ENCODE data around the gene RALY. TPM values are rescaled to one million over a fixed set of nuclear protein-coding genes. Genes with fewer than 3 reads are reported as not detected.

RALY gene
- total and polyA plus RNA-seq, 10 of the 15 experiments (the other 5 are each of a cell fraction or from before 2014, with no cell fraction given), result 1.2 to 246 (median 137) TPM

- SMC1A ChIA-PET (ENCODE audit: uncharacterized antibody, unreplicated experiment), result interaction anchor here (2.0 kb wide), 1 partner anchor 8 kb away, joined by 7 read pairs; no protein-coding TSS in a partner anchor
- peak overlapping the region; percentile 49 for H3K27ac ChIP-seq (ENCODE audit: control insufficient read depth, insufficient read depth)
- peaks cover 50% of the 10 kb centered on the region for H3K79me2 ChIP-seq (ENCODE audit: control insufficient read depth, insufficient read depth, low read length)
- POLR2A ChIA-PET, result interaction anchor here (0.6 kb wide), 1 partner anchor 123 kb away, joined by 7 read pairs; no protein-coding TSS in a partner anchor
- RAD21 ChIA-PET (ENCODE audit: unreplicated experiment), result no interaction called here
- no peak overlapping the region for H2AFZ ChIP-seq (ENCODE audit: control insufficient read depth, low read depth, low read length)
- BruUV-seq (replicated peaks), result no TSS peak
- no peaks in the 10 kb centered on the region for H3K9me3 ChIP-seq (replicated peaks; ENCODE audit: control insufficient read depth, insufficient read depth, low read length)
- TF ChIP-seq ESRRA (IDR thresholded peaks at IDR 0.05; ENCODE audit: low read length) (no peak), TBL1XR1 (IDR thresholded peaks at IDR 0.05; ENCODE audit: low read depth, low read length) (no peak), HCFC1 (IDR thresholded peaks at IDR 0.05; ENCODE audit: low read length) (no peak), E4F1 (IDR thresholded peaks at IDR 0.05; ENCODE audit: borderline replicate concordance, partially characterized antibody) (no peak), SREBF2 (IDR thresholded peaks at IDR 0.05; ENCODE audit: low read length) (no peak), NFYA (IDR thresholded peaks at IDR 0.05; ENCODE audit: borderline replicate concordance, low read depth, low read length) (no peak), HDAC2 (IDR thresholded peaks at IDR 0.05) (no peak)
- TF ChIP-seq, protein P1, sequence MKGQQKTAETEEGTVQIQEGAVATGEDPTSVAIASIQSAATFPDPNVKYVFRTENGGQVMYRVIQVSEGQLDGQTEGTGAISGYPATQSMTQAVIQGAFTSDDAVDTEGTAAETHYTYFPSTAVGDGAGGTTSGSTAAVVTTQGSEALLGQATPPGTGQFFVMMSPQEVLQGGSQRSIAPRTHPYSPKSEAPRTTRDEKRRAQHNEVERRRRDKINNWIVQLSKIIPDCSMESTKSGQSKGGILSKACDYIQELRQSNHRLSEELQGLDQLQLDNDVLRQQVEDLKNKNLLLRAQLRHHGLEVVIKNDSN (IDR thresholded peaks at IDR 0.05; ENCODE audit: borderline replicate concordance, extremely low read length, insufficient read depth, low read depth, low read length), result no peak
- H3K9ac ChIP-seq (ENCODE audit: control insufficient read depth, insufficient read depth, low read length), result no peak overlapping the region; the same call in 1 of the 2 replicates
- 53% methylated on average over 1 of the region's 1 CpG for WGBS (ENCODE audit: insufficient coverage, insufficient replicate concordance, low lambda C conversion rate, missing lambda C conversion rate)
- DNase-seq (ENCODE audit: low read depth, low spot score) (no peak), ATAC-seq (no peak), FAIRE-seq (no peak)
- intact Hi-C loops (cut with micrococcal nuclease; ENCODE audit: unreplicated experiment), result no loop called here
- no peaks in the 10 kb centered on the region for H3K27me3 ChIP-seq (replicated peaks in 1 of 2; ENCODE audit: control insufficient read depth in 2 of 2, insufficient read depth in 2 of 2, low read length in 1 of 2)
- H3K4me1 ChIP-seq (ENCODE audit: control insufficient read depth, insufficient read depth, low read length), result peaks cover 12% of the 10 kb centered on the region
- no peak overlapping the region for H3K4me3 ChIP-seq
- peaks cover 5 to 17% of the 10 kb centered on the region in 2 experiments for H3K36me3 ChIP-seq (ENCODE audit: control insufficient read depth in 2 of 2, insufficient read depth in 2 of 2, low read length in 1 of 2)
- in situ Hi-C loops (cut with MboI), result no loop called here
- CTCF ChIA-PET, result interaction anchor here (1.2 kb wide), 1 partner anchor 146 kb away, joined by 3 read pairs; no protein-coding TSS in a partner anchor
- H3K4me2 ChIP-seq (ENCODE audit: control insufficient read depth, insufficient read depth), result no peak overlapping the region
- peaks cover 9% of the 10 kb centered on the region for H4K20me1 ChIP-seq (ENCODE audit: control insufficient read depth, insufficient read depth)
Observed at GRCh38 chr20:34060970-34061369, 67.3 kb downstream of the RALY start.

Data from GM12878 (cell line).